ENCODE data around the gene YAP1.

GRCh38 chr11:102237096-102237735 lies 127.0 kb downstream of the YAP1 start:
- TF ChIP-seq CTCF (IDR thresholded peaks at IDR 0.05) (no peak), POLR2AphosphoS5 (IDR thresholded peaks at IDR 0.05) (no peak), POLR2A (IDR thresholded peaks at IDR 0.05) (no peak)

All from suprapubic skin (tissue), 4 donors.